ENCODE measurements around the gene MSL3B.
"Not testable (repeated sequence)": the region's sequence is repeated elsewhere in the genome, so short reads cannot be mapped to it uniquely, and the experiment has no call there.

Gene MSL3B

GRCh38 chr2:233867993-233868532 lies at the start of gene MSL3B:
Gene MSL3B (minus strand): TSS chr2:233868386.
- DNase-seq, result peak; percentile 63

GRCh38 chr2:233917116-233917515 lies 48.9 kb upstream of the MSL3B start, which contains the start of gene TRPM8:
Gene TRPM8 (plus strand): TSS chr2:233917373. CDS start chr2:233926538, 9,165 bp downstream.
- no peak for DNase-seq

- DNase-seq, result peak; percentile 12
These were observed 46.9 kb upstream of the MSL3B start for GRCh38 chr2:233915128-233915527.

GRCh38 chr2:233912691-233913423 lies 44.7 kb upstream of the MSL3B start:
- DNase-seq, result peak; percentile 32

GRCh38 chr2:233907627-233908026 lies 39.4 kb upstream of the MSL3B start:
- no peak for DNase-seq

- no peak for DNase-seq
These were observed 37.8 kb upstream of the MSL3B start for GRCh38 chr2:233905945-233906344.

GRCh38 chr2:233901884-233902283 lies 33.7 kb upstream of the MSL3B start:
- no peak for DNase-seq

GRCh38 chr2:233901367-233901766 lies 33.2 kb upstream of the MSL3B start:
- no peak for DNase-seq

GRCh38 chr2:233896253-233896652 lies 28.1 kb upstream of the MSL3B start:
- not testable (repeated sequence) for DNase-seq

GRCh38 chr2:233892793-233893192 lies 24.6 kb upstream of the MSL3B start:
- no peak for DNase-seq

- no peak for DNase-seq
These were observed 14.2 kb upstream of the MSL3B start for GRCh38 chr2:233882353-233882752.

- DNase-seq, result not testable (repeated sequence)
These were observed 3.9 kb upstream of the MSL3B start for GRCh38 chr2:233872125-233872524.

GRCh38 chr2:233871432-233871831 lies 3.2 kb upstream of the MSL3B start:
- DNase-seq, result no peak

- DNase-seq, result no peak
These were observed 1.7 kb downstream of the MSL3B start for GRCh38 chr2:233866479-233866878.

GRCh38 chr2:233865838-233866237 lies 2.3 kb downstream of the MSL3B start:
- DNase-seq, result peak; percentile 18

GRCh38 chr2:233862261-233862768 lies 5.9 kb downstream of the MSL3B start:
- no peak for DNase-seq

GRCh38 chr2:233858331-233858730 lies 9.9 kb downstream of the MSL3B start:
- DNase-seq, result no peak

- DNase-seq, result peak; percentile 94
These were observed 10.6 kb downstream of the MSL3B start for GRCh38 chr2:233857511-233858141.

GRCh38 chr2:233856184-233856583 lies 12.0 kb downstream of the MSL3B start:
- peak; percentile 90 for DNase-seq

GRCh38 chr2:233855345-233855744 lies 12.8 kb downstream of the MSL3B start:
- DNase-seq, result no peak

GRCh38 chr2:233854241-233854981 lies 13.8 kb downstream of the MSL3B start, which contains the start of gene HJURP:
Gene HJURP (minus strand): TSS chr2:233854535. CDS start chr2:233854500, 35 bp downstream.
- peak; percentile 97 for DNase-seq

- no peak for DNase-seq
These were observed 14.3 kb downstream of the MSL3B start for GRCh38 chr2:233853883-233854240.

GRCh38 chr2:233853353-233853752 lies 14.8 kb downstream of the MSL3B start:
- DNase-seq, result peak; percentile 26
